ELR (cell line): ENCODE measurements around the gene PAX8.

ENCODE experiments used
- DNase-seq: peaks from one replicate; pipeline ENCODE4 v3.0.0-alpha.2; 2015; ENCODE audit warnings: low read depth

The PAX8 gene

GRCh38 chr2:113264713-113265403 lies 13.9 kb downstream of the PAX8 start:
- no peak for DNase-seq

- no peak for DNase-seq
These were observed 15.2 kb downstream of the PAX8 start for GRCh38 chr2:113263546-113263945.

GRCh38 chr2:113260991-113261390 lies 17.7 kb downstream of the PAX8 start:
- DNase-seq: no peak

- no peak for DNase-seq
These were observed 20.1 kb downstream of the PAX8 start for GRCh38 chr2:113258471-113259147.

GRCh38 chr2:113257516-113258264 lies 21.0 kb downstream of the PAX8 start:
- DNase-seq: no peak

- DNase-seq: no peak
These were observed 23.3 kb downstream of the PAX8 start for GRCh38 chr2:113255140-113256070.

- DNase-seq: peak; percentile 47
These were observed 25.3 kb downstream of the PAX8 start for GRCh38 chr2:113253453-113253852.

GRCh38 chr2:113252047-113252590 lies 26.6 kb downstream of the PAX8 start:
- DNase-seq: no peak

GRCh38 chr2:113251118-113251517 lies 27.6 kb downstream of the PAX8 start:
- peak; percentile 21 for DNase-seq

- peak; percentile 77 for DNase-seq
These were observed 29.5 kb downstream of the PAX8 start for GRCh38 chr2:113248997-113249770.

GRCh38 chr2:113246606-113247005 lies 32.1 kb downstream of the PAX8 start:
- no peak for DNase-seq

- no peak for DNase-seq
These were observed 33.4 kb downstream of the PAX8 start for GRCh38 chr2:113245276-113245711.

- DNase-seq: no peak
These were observed 36.4 kb downstream of the PAX8 start for GRCh38 chr2:113242327-113242726.

GRCh38 chr2:113240915-113241911 lies 37.5 kb downstream of the PAX8 start:
- peak; percentile 100 for DNase-seq

GRCh38 chr2:113240150-113240914 lies 38.4 kb downstream of the PAX8 start:
- peak; percentile 77 for DNase-seq

GRCh38 chr2:113238871-113239839 lies 39.6 kb downstream of the PAX8 start:
- DNase-seq: no peak

GRCh38 chr2:113237604-113238160 lies 41.0 kb downstream of the PAX8 start:
- no peak for DNase-seq
